GM18499 (cell line): Measurements from ENCODE around the gene PRPF19.
A peak's percentile ranks its signal among the peaks of the same experiment; 100 is the strongest.

Experiments used
- ATAC-seq: cut with Tn5 transposase; IDR thresholded peaks from one replicate; pipeline ENCODE4 v1.9.1; 2021; ENCODE audit warnings: moderate number of reproducible peaks; ENCODE audit not compliant: insufficient read depth, unreplicated experiment

PRPF19 gene

GRCh38 chr11:60924110-60924905 lies 17.9 kb upstream of the PRPF19 start, which contains the start of gene TMEM132A:
Gene TMEM132A (plus strand): TSS chr11:60924460. CDS start chr11:60924634, 174 bp downstream.
- no peak for ATAC-seq

GRCh38 chr11:60923800-60924109 lies 17.4 kb upstream of the PRPF19 start:
- ATAC-seq = no peak

GRCh38 chr11:60923326-60923725 lies 16.9 kb upstream of the PRPF19 start:
- no peak for ATAC-seq

DNA sequence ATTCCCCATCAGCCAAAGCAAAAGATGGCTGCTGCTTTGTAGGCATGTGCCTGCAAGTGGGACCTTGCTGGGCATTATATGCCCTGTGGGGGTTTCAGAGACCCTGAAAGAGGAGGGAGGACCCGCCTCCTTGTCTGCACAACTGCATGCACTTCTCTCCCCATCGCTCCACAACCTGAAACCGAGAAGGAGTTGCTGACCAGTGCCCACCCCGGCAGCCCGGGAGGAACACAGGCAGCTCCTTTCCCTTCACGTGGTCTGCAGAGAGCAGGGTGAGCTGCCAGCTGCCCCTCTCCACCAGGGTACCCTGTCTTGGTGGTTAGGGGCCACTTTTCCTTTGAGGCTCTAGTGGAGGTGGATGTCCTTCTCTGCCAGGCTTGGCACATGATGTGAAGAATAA lies 16.5 kb upstream of the PRPF19 start:
- no peak for ATAC-seq

GRCh38 chr11:60921777-60922335 lies 15.5 kb upstream of the PRPF19 start:
- no peak for ATAC-seq

DNA sequence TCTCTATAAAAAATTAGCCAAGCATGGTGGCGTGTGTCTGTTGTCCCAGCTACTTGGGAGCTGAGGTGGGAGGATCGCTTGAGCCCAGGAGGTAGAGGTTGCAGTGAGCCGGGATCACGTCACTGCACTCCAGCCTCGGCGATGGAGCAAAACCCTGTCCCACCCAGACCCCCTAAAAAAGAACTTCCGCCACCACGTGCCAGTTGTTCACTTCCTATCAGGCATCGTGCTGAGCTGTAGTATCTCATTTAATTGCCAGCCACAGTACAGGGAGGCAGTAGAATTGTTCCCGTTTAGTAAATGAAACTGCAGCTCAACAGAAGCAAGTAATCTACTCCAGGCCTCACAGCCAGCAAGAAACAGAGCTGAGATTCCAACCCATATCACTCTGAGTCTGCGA lies 14.9 kb upstream of the PRPF19 start:
- no peak for ATAC-seq

DNA sequence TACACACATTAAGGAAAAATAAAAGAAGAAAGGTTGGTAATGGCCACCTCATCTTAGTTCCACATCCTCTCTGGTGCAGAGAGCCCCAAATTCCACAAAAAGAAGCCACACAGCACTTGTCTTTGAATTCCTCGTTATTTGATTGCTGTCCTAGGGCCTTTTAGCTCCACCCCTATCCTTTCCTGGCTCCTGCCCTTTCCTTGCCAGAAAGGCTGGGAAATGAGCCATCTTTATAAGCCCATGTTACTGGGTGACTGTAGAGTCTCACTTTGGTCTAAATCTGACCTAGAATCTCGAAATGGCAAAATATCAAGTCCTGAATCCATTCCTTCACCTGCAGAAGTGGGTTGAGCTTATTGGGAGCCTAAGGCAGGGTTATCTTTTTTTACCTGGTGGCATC lies 13.6 kb upstream of the PRPF19 start:
- ATAC-seq = no peak

GRCh38 chr11:60919320-60919719 lies 12.9 kb upstream of the PRPF19 start:
- ATAC-seq = no peak

- ATAC-seq = no peak
Observed at GRCh38 chr11:60918939-60919265, 12.5 kb upstream of the PRPF19 start.

DNA sequence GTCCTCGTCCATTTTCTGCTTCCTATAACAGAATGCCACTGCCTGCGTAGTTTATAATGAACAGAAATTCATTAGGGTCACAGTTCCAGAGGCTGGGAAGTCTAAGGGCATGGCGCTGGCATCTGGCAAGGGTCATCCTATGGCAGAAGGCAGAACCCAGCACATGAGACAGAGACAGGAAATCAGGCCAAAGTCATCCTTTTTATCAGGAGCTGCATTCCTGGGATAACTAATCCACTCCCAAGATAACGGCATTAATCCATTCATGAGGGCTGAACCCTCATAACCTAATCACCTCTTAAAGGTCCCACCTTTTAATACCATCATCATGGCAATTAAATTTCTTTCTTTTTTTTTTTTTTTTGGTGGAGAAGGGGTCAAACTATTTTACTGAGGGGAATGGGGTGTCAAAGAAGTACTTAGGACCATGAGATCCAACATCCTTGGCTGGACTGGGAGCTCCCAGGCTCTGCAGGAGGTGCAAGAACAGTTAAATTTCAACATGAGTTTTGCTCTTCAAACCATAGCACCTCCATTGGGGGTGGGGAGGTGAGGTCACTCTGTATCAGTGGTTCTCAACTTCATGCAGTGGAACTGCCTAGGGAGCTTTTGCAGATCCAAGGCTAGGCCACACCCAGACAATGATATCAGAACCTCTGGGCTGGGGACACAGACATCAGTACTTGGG lies 12.0 kb upstream of the PRPF19 start:
- ATAC-seq = no peak

DNA sequence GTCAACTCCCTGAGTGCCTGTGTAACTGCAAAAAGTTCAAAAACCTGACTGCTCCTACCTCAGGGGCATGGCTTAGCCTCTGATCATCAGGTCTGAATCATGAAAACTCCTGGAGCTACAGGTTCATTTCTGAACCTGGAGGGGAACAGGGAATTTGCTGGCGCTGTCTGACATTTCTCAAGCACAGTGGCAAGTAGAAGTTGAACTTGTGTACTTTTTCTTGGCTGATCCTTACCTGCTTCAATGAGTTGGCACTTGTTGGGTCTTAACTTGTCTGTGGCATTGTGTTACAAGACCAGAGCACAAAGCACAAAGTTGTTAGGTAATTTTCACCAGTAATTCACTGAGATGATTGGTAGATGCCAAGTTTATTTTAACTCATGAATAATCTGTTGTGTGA lies 10.9 kb upstream of the PRPF19 start:
- ATAC-seq = no peak

- ATAC-seq = no peak
Observed at GRCh38 chr11:60916669-60917206, 10.4 kb upstream of the PRPF19 start.

DNA sequence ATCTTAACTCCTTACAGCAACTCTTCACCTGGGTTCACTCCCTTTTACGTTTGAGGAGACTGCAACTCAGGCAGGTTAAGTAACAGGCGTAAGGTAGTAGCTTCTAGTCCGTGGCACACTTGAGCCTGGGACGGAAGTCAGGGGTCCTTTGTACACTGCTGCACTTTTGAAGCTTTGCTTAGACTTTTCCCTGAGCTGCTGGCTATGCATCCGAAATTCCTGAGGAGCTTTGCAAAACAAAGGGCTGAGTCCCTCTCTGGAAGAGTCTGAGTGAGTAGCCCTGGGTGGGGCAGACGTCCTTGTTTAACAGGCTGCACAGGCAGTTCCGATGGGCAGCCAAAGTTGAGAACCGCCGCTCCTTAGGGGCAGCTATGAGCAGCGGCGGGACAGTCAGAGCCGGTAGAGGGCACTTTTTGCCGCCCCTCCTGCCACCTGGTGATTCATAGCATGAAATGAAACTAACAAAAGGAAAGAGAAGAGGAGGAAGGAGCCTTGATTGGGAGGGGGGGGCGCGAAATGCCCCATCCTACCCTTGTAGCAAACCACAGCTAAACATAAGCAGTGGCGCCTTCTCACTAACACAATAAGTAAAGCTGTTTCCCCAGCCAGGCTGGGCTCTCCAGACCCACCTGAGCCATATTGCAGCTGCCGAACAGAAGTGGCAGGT lies 9.0 kb upstream of the PRPF19 start:
- no peak for ATAC-seq

- no peak for ATAC-seq
Observed at GRCh38 chr11:60914633-60915247, 8.4 kb upstream of the PRPF19 start.

GRCh38 chr11:60913793-60914632 lies 7.6 kb upstream of the PRPF19 start, which contains the start of gene TMEM109:
Gene TMEM109 (plus strand): TSS chr11:60914158. CDS start chr11:60919694, 5,536 bp downstream.
- peak; percentile 30 for ATAC-seq

DNA sequence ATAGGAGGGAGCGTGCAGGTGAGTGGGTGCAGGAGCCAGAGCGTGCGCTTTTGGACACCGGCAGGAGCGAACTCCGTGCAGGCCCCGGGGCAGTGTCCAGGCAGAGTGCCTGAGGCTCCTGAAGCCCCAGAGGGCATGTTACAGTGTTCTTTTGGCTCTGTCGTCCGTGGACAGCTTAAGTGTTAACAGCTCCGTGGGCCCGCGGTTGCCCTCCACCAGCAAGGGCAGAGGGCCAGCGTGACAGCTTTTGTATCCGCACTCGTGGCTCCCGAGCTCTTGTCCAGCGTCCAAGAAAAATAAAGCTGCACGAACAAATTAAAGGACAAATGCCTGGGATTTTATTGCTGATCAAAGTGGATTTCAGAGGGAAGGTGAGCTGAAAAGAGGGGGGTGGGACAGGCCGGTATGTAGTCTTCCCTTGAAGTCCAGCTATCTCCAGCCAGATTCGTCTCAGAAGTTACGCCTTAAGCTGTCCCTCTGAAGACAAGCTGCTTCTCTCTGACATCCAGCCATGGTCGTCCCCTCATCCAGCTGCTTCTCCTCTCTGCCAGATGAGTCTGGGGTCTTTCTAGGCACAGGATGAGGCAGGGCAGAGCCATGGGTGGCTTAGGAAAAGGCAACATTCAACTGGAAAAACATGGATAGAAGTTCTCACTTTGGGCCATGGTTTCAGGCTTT lies 6.6 kb upstream of the PRPF19 start:
- ATAC-seq = no peak

DNA sequence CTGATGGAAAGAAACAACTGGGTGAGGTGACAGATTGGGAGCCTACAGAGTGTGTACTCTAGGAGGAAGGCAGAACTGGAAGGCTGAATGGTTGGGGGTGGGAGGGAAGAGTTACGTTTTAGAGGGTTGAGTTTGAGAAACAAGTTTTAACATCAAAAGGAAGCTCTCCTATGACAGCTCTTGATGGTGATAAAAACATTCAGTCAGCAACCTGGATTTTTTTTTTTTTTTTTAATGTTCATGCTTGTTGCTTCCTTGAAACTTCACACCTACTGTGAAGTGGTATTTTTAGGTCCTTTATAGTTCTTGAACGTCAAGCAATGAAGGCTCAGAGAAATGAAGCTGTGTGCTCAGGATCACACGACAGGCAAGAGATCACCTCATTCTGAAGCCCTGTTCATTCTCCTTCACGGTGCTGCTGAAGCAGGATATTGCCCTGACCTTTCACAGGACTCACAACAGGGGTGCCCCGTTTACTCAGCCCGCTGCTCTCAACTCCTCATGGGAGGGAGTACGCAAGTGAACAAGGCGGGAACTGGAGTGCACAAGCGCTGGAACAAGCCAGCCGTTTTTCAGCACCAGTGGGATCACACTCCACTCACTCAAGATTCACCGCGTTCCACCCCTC lies 6.0 kb upstream of the PRPF19 start:
- ATAC-seq = no peak

DNA sequence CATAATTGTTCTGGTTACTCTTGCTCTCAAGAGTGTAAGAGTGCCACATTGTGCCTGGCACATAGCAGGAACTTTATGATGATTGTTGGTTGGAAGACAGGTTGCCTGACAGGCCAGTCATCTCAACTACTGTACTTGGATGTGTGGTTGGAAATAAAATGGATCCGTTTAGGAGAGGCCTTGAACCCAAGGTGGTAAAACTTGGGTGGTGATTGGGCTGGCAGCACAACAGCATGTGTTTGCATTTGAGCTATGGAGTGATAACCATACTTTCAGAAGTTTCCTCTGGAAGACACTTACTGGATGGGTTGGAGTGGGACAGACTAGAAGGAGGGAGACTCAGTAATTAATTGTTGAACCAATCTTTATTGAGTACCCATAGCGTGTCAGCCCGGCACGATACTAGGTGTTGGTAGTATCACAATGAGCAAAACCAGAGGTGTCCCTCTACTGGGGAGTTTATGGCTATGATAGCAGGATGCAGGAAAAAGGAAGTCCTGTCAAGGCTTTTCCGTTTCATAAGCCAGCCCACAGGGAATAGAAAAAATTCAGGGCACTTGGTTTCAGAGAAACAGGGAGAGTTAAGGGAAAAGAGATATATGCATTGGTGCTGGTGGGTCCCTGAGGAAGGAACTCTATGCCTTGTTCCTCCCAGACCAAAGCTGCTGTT lies 4.5 kb upstream of the PRPF19 start:
- no peak for ATAC-seq
